H1 (cell line): Measurements from ENCODE around the gene ENTPD6. TPM values are rescaled to one million over a fixed set of nuclear protein-coding genes. Genes with fewer than 3 reads are reported as not detected.

Source experiments
- CTCF ChIA-PET: fragments of 300-600 bp; sonication (Branson Sonifier 250); formaldehyde crosslinking; loops from one replicate; lab custom pipeline; 2021; ENCODE audit not compliant: partially characterized antibody; lab: Charles Lee
- POLR2A ChIA-PET: fragments of 300-600 bp; sonication (Branson Sonifier 250); formaldehyde crosslinking; loops from one replicate; lab custom pipeline; 2021; ENCODE audit warnings: inconsistent platforms; ENCODE audit not compliant: partially characterized antibody; lab: Charles Lee
- DNase-seq, 2 experiments: peaks; one replicate each; pipeline versions ENCODE4 v3.0.0 to v3.0.0-alpha.2; 2010 to 2022; ENCODE audit warnings: low spot score in 2 of 2, low read depth in 1 of 2, mixed read lengths in 1 of 2
- FAIRE-seq: peaks from 2 replicates; lab custom pipeline; 2011; peaks lifted over from hg19 to GRCh38; lab: Jason Lieb, UNC
- H2AFZ ChIP-seq: 2 replicates; pipeline ENCODE4 v1.8.1; 2012; ENCODE audit warnings: low read length, inconsistent platforms
- H2AK5ac ChIP-seq: 2 replicates; pipeline ENCODE4 v1.6.1; 2013; ENCODE audit warnings: low read depth, low read length
- H2BK120ac ChIP-seq: replicated peaks from 2 replicates; pipeline ENCODE3; 2013; ENCODE audit warnings: low read depth, low read length, inconsistent platforms
- H2BK12ac ChIP-seq: 2 replicates; pipeline ENCODE4 v1.6.1; 2013; ENCODE audit warnings: low read depth, low read length
- H2BK15ac ChIP-seq: 2 replicates; pipeline ENCODE4 v1.6.1; 2013; ENCODE audit warnings: low read length
- H2BK20ac ChIP-seq: 2 replicates; pipeline ENCODE4 v1.6.1; 2013; ENCODE audit warnings: low read length
- H2BK5ac ChIP-seq: 2 replicates; pipeline ENCODE4 v1.6.1; 2013; ENCODE audit warnings: low read depth, low read length
- H3K14ac ChIP-seq: 2 replicates; pipeline ENCODE4 v1.6.1; 2013; ENCODE audit warnings: inconsistent platforms; ENCODE audit not compliant: insufficient read length
- H3K18ac ChIP-seq: 2 replicates; pipeline ENCODE4 v1.6.1; 2013; ENCODE audit warnings: low read length; ENCODE audit errors: extremely low read depth
- H3K23ac ChIP-seq: 2 replicates; pipeline ENCODE4 v1.6.1; 2013; ENCODE audit warnings: inconsistent platforms; ENCODE audit not compliant: insufficient read length
- H3K23me2 ChIP-seq: 2 replicates; pipeline ENCODE4 v1.6.1; 2013; ENCODE audit warnings: low read depth, low read length
- H3K27ac ChIP-seq: 2 replicates; pipeline ENCODE4 v1.6.1; 2011; ENCODE audit warnings: low read depth, low read length, inconsistent platforms
- H3K27me3 ChIP-seq, 4 experiments: replicated peaks in 1 of 4; 1 replicate in 1 of 4; 2 replicates in 3 of 4; pipeline versions ENCODE4 v1.6.1 to v1.8.1; 2011 to 2013; ENCODE audit warnings: low read length in 3 of 4, mild to moderate bottlenecking in 3 of 4, inconsistent platforms in 2 of 4, mixed read lengths in 2 of 4, moderate library complexity in 1 of 4; ENCODE audit not compliant: control insufficient read depth in 3 of 4, insufficient read depth in 3 of 4; ENCODE audit errors: extremely low read depth in 1 of 4
- H3K36me3 ChIP-seq, 4 experiments: 2 replicates each; pipeline versions ENCODE4 v1.6.1 to v1.8.1; 2011 to 2013; ENCODE audit warnings: mild to moderate bottlenecking in 4 of 4, low read length in 3 of 4, moderate library complexity in 2 of 4, control low read depth in 1 of 4, inconsistent platforms in 1 of 4; ENCODE audit not compliant: insufficient read depth in 4 of 4, control insufficient read depth in 2 of 4
- H3K4ac ChIP-seq: replicated peaks from 2 replicates; pipeline ENCODE3; 2013; ENCODE audit warnings: low read length, low read depth, mixed read lengths, inconsistent platforms; ENCODE audit not compliant: insufficient read length
- H3K4me1 ChIP-seq, 4 experiments: replicated peaks in 1 of 4; 1 replicate in 1 of 4; 2 replicates in 3 of 4; pipeline versions ENCODE4 v1.6.1 to v1.8.1; 2011 to 2013; ENCODE audit warnings: low read length in 3 of 4, inconsistent platforms in 2 of 4, mixed read lengths in 1 of 4; ENCODE audit not compliant: insufficient read depth in 4 of 4, control insufficient read depth in 3 of 4
- H3K4me2 ChIP-seq, 2 experiments: 2 replicates each; pipeline versions ENCODE4 v1.6.1 to v1.8.1; 2011 to 2013; ENCODE audit warnings: low read depth in 2 of 2, low read length in 2 of 2, control low read depth in 1 of 2, inconsistent platforms in 1 of 2, mild to moderate bottlenecking in 1 of 2; ENCODE audit not compliant: insufficient read depth in 1 of 2
- H3K4me3 ChIP-seq, 4 experiments: fragments of 200-600, 300-600 bp in 1 of 4; sonication (generic), shearing (Covaris generic), sonication (Bioruptor Twin) in 1 of 4; 2 replicates each; pipeline versions ENCODE4 v1.5.1 to v1.8.1; 2011 to 2016; ENCODE audit warnings: low read length in 4 of 4, low read depth in 3 of 4, control low read depth in 2 of 4, inconsistent platforms in 2 of 4, mild to moderate bottlenecking in 2 of 4, mixed read lengths in 1 of 4, moderate library complexity in 1 of 4; ENCODE audit not compliant: insufficient read depth in 2 of 4; ENCODE audit errors: extremely low read depth in 1 of 4
- H3K56ac ChIP-seq: replicated peaks from 2 replicates; pipeline ENCODE3; 2013; ENCODE audit warnings: low read depth, mild to moderate bottlenecking, mixed read lengths, low read length, inconsistent platforms; ENCODE audit not compliant: insufficient read length
- H3K79me1 ChIP-seq: 2 replicates; pipeline ENCODE4 v1.6.1; 2013; ENCODE audit warnings: low read depth, low read length, control low read depth
- H3K79me2 ChIP-seq, 2 experiments: 2 replicates each; pipeline versions ENCODE4 v1.6.1 to v1.8.1; 2012 to 2013; ENCODE audit warnings: low read length in 2 of 2, mild to moderate bottlenecking in 2 of 2, inconsistent platforms in 1 of 2; ENCODE audit not compliant: insufficient read depth in 2 of 2, control insufficient read depth in 1 of 2
- H3K9ac ChIP-seq, 4 experiments: replicated peaks in 1 of 4; 1 replicate in 1 of 4; 2 replicates in 3 of 4; pipeline versions ENCODE4 v1.6.1 to v1.8.1; 2011 to 2013; ENCODE audit warnings: low read depth in 3 of 4, low read length in 3 of 4, control low read depth in 2 of 4, mild to moderate bottlenecking in 2 of 4, moderate library complexity in 2 of 4, inconsistent platforms in 1 of 4; ENCODE audit errors: extremely low read depth in 1 of 4
- H3K9me3 ChIP-seq, 2 experiments: 2 replicates each; pipeline versions ENCODE4 v1.6.1 to v1.8.1; 2012 to 2013; ENCODE audit warnings: mild to moderate bottlenecking in 2 of 2, moderate library complexity in 2 of 2, control low read depth in 1 of 2, inconsistent platforms in 1 of 2, low read depth in 1 of 2, low read length in 1 of 2, mixed read lengths in 1 of 2; ENCODE audit not compliant: insufficient read depth in 2 of 2
- H4K20me1 ChIP-seq, 2 experiments: replicated peaks in 1 of 2; 2 replicates each; pipeline versions ENCODE3 to v1.8.1; 2011 to 2013; ENCODE audit warnings: inconsistent platforms in 2 of 2, low read length in 2 of 2, mild to moderate bottlenecking in 1 of 2; ENCODE audit not compliant: insufficient read depth in 2 of 2, control insufficient read depth in 1 of 2
- H4K5ac ChIP-seq: 2 replicates; pipeline ENCODE4 v1.6.1; 2013; ENCODE audit warnings: low read length, low read depth, mixed read lengths, inconsistent platforms; ENCODE audit not compliant: insufficient read length
- H4K8ac ChIP-seq: 2 replicates; pipeline ENCODE4 v1.8.0; 2013; ENCODE audit warnings: mild to moderate bottlenecking, moderate library complexity, low read length, inconsistent platforms; ENCODE audit not compliant: insufficient read depth; ENCODE audit errors: extremely low read depth
- H4K91ac ChIP-seq: replicated peaks from 2 replicates; pipeline ENCODE3; 2013; ENCODE audit warnings: low read length, mixed read lengths, inconsistent platforms; ENCODE audit not compliant: insufficient read length
- CBX5 ChIP-seq: fragments of 300-800, 300-1000 bp; sonication (generic); IDR thresholded peaks from 2 replicates; pipeline ENCODE4 v1.7.1; 2016; ENCODE audit warnings: antibody characterized with exemption, low read length, low read depth
- CHD1 ChIP-seq: IDR thresholded peaks from 2 replicates; pipeline ENCODE4 v1.6.1; 2012; ENCODE audit warnings: low read depth, low read length, improper control_type of control experiment
- CREB1 ChIP-seq: IDR thresholded peaks from 2 replicates; pipeline ENCODE4 v1.6.1; 2012; ENCODE audit warnings: inconsistent platforms
- E2F6 ChIP-seq: IDR thresholded peaks from 2 replicates; pipeline ENCODE4 v1.6.1; 2012; ENCODE audit warnings: inconsistent platforms
- FOSL1 ChIP-seq: IDR thresholded peaks from 2 replicates; pipeline ENCODE4 v1.6.1; 2011; ENCODE audit warnings: mild to moderate bottlenecking, low read depth, low read length, moderate library complexity; ENCODE audit not compliant: insufficient read depth
- JUND ChIP-seq: IDR thresholded peaks from 2 replicates; pipeline ENCODE4 v1.6.1; 2011; ENCODE audit warnings: mild to moderate bottlenecking, improper control_type of control experiment, low read length
- NRF1 ChIP-seq: IDR thresholded peaks from 2 replicates; pipeline ENCODE4 v1.6.1; 2011; ENCODE audit warnings: mild to moderate bottlenecking, low read depth, low read length, improper control_type of control experiment
- PHF8 ChIP-seq: fragments of 200-600 bp; sonication (generic); conservative IDR thresholded peaks from 2 replicates; pipeline ENCODE4 v1.7.1; 2012; ENCODE audit warnings: low read depth, mild to moderate bottlenecking, inconsistent platforms, low read length, moderate library complexity
- SIX5 ChIP-seq: IDR thresholded peaks from 2 replicates; pipeline ENCODE4 v1.6.1; 2011; ENCODE audit warnings: mild to moderate bottlenecking, low read depth, low read length
- SP4 ChIP-seq: IDR thresholded peaks from 2 replicates; pipeline ENCODE4 v1.6.1; 2012; ENCODE audit warnings: low read length, inconsistent platforms
- SRF ChIP-seq: IDR thresholded peaks from 2 replicates; pipeline ENCODE4 v1.6.1; 2011; ENCODE audit warnings: mild to moderate bottlenecking, low read depth, low read length, moderate library complexity
- TAF7 ChIP-seq: optimal IDR thresholded peaks from 2 replicates; pipeline ENCODE3; 2011; ENCODE audit warnings: low read depth, mild to moderate bottlenecking, inconsistent platforms, low read length, moderate library complexity, borderline replicate concordance
- TEAD4 ChIP-seq: IDR thresholded peaks from 2 replicates; pipeline ENCODE4 v1.6.1; 2012; ENCODE audit warnings: low read depth, low read length, inconsistent platforms, mixed read lengths
- WGBS, 2 experiments: shearing (Covaris generic) in 1 of 2; methylation state at CpG; one replicate each; pipeline versions ENCODE4 v1.1.6 to v1.1.7; 2013 to 2015; ENCODE audit warnings: low lambda C conversion rate in 2 of 2, mixed read lengths in 2 of 2, inconsistent platforms in 1 of 2, low coverage in 1 of 2, missing lambda C conversion rate in 1 of 2; ENCODE audit not compliant: insufficient replicate concordance in 2 of 2, insufficient coverage in 1 of 2, insufficient read length in 1 of 2; ENCODE audit errors: extremely low coverage in 1 of 2, missing lambda C conversion rate in 1 of 2; 5-methylcytosine and 5-hydroxymethylcytosine counted together
- polyA plus RNA-seq, 7 experiments: library from polyadenylated mRNA; depleted of rRNA in 3 of 7; stranded (reverse) in 5 of 7; unstranded in 2 of 7; fragments of >200 nt in 5 of 7; fragments of 200-250 nt in 2 of 7; gene quantifications; 1 replicate in 5 of 7; 2 replicates in 1 of 7; 4 replicates in 1 of 7; pipeline versions ENCODE4 v1.2.1 to v1.2.3, GENCODE V29; 2011 to 2013; ENCODE audit warnings: missing spikeins in 2 of 7, mixed read lengths in 2 of 7
- total RNA-seq: library from RNA; stranded (reverse); fragmentation: NEBNext Ultra II Directional; extraction: Animal tissue kit (Norgen Biotek cat#: 25700); gene quantifications from 2 replicates; pipeline ENCODE4 v1.2.1, GENCODE V29; 2021
- TF ChIP-seq, protein P1 (sequence below): IDR thresholded peaks from 2 replicates; pipeline ENCODE4 v1.6.1; 2011; ENCODE audit warnings: low read length, improper control_type of control experiment

ENTPD6 gene
- total and polyA plus RNA-seq, 2 of the 8 experiments (the other 6 are each of a cell fraction or from before 2014, with no cell fraction given), result 47.8 to 57.3 TPM

DNA sequence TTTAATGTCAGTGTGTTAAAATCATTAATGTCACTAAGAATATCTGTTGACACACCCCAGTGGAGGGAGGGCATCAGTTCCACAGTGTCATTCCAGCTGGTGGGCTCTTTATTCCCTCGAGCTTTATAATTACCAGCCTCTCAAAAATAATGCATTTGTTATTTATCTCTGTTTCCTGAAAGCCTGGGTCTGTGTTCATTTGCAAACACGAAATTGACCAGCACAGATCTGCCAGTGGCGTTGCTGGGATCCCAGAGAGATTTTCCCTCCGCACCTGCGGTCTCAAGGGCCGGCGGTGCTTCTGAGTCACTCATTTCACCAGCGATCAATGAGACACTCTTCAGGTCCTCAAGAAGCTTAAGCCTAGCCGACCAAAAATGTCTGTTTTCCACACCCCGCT, 46.7 kb downstream of the ENTPD6 start:
- H2AFZ ChIP-seq, result no peak overlapping the region
- DNase-seq (no peak), FAIRE-seq (no peak)
- no peak for TF ChIP-seq E2F6
- no peak for TF ChIP-seq CBX5
- no peak for TF ChIP-seq SP4
- no peak for TF ChIP-seq TAF7
- no peak for TF ChIP-seq FOSL1
- TF ChIP-seq CHD1, result no peak
- no peak for TF ChIP-seq JUND
- no peak for TF ChIP-seq NRF1
- TF ChIP-seq SRF, result no peak
- TF ChIP-seq CREB1, result no peak
- no peak for TF ChIP-seq SIX5
- no peak for TF ChIP-seq PHF8
- no peak for TF ChIP-seq TEAD4
- TF ChIP-seq, protein P1, sequence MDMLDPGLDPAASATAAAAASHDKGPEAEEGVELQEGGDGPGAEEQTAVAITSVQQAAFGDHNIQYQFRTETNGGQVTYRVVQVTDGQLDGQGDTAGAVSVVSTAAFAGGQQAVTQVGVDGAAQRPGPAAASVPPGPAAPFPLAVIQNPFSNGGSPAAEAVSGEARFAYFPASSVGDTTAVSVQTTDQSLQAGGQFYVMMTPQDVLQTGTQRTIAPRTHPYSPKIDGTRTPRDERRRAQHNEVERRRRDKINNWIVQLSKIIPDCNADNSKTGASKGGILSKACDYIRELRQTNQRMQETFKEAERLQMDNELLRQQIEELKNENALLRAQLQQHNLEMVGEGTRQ, result no peak

More for the DNA sequence above, 46.7 kb downstream of the ENTPD6 start:
- no peak overlapping the region for H2BK12ac ChIP-seq
- H3K79me2 ChIP-seq, result no peaks in the 10 kb centered on the region
- H4K8ac ChIP-seq, result no peak overlapping the region
- peaks cover 0 to 6% (median 3%) of the 10 kb centered on the region in 4 experiments; a peak in 5 of 7 replicates for H3K4me1 ChIP-seq
- H3K27me3 ChIP-seq, result peaks cover 0 to 8% (median 6%) of the 10 kb centered on the region in 4 experiments; a peak in 4 of 7 replicates
- no peak overlapping the region for H2BK120ac ChIP-seq
- H2BK20ac ChIP-seq, result no peak overlapping the region
- no peak overlapping the region for H3K23ac ChIP-seq
- H3K4me2 ChIP-seq, result no peak overlapping the region
- no peak overlapping the region for H2BK5ac ChIP-seq
- H3K9ac ChIP-seq, result no peak overlapping the region; a peak in 1 of 7 replicates
- no peaks in the 10 kb centered on the region for H4K20me1 ChIP-seq
- no peak overlapping the region for H3K14ac ChIP-seq
- H3K27ac ChIP-seq, result no peak overlapping the region
- H3K79me1 ChIP-seq, result no peaks in the 10 kb centered on the region
- ChIA-PET POLR2A (no interaction called here), CTCF (interaction anchor here (1.0 to 1.8 kb wide), 2 partner anchors 12 to 248 kb away, joined by 3 to 6 read pairs; no protein-coding TSS in a partner anchor)
- no peaks in the 10 kb centered on the region for H3K36me3 ChIP-seq
- no peaks in the 10 kb centered on the region for H3K9me3 ChIP-seq
- no peak overlapping the region for H4K91ac ChIP-seq
- no peak overlapping the region for H2BK15ac ChIP-seq
- no peak overlapping the region for H3K56ac ChIP-seq
- 89% methylated on average over 10 of the region's 10 CpGs; no CpG with 5 or more reads in 1 of the 2 experiments for WGBS, 2 experiments
- no peak overlapping the region for H4K5ac ChIP-seq
- no peak overlapping the region for H3K4ac ChIP-seq
- no peak overlapping the region for H3K4me3 ChIP-seq
- no peak overlapping the region for H3K18ac ChIP-seq
- H2AK5ac ChIP-seq, result no peak overlapping the region
- peaks cover under 1% of the 10 kb centered on the region; the same call in 1 of the 2 replicates for H3K23me2 ChIP-seq
